Neural cell (in vitro differentiated cells): ENCODE results near the gene H6PD. TPM values are rescaled to one million over a fixed set of nuclear protein-coding genes. Genes with fewer than 3 reads are reported as not detected.

ENCODE experiments used
- H2AFZ ChIP-seq: fragments of 200-600, 300-800 bp; sonication (generic), shearing (Covaris generic); 2 replicates; pipeline ENCODE4 v1.6.0; 2014; ENCODE audit warnings: low read depth, mild to moderate bottlenecking, antibody characterized with exemption, low read length, moderate library complexity
- H3F3A ChIP-seq: fragments of 200-600 bp; shearing (Covaris generic); 2 replicates; pipeline ENCODE4 v1.6.1; 2016; ENCODE audit warnings: mild to moderate bottlenecking, moderate library complexity, mixed read lengths, antibody characterized with exemption, low read length; ENCODE audit not compliant: insufficient read depth, poor library complexity, severe bottlenecking
- H3K27ac ChIP-seq: fragments of 200-600, 300-800 bp; sonication (generic), shearing (Covaris generic); 2 replicates; pipeline ENCODE4 v1.5.1; 2014; ENCODE audit warnings: mild to moderate bottlenecking, low read length, moderate library complexity
- H3K27me3 ChIP-seq: fragments of 300-800, 200-600 bp; sonication (generic), shearing (Covaris generic); 2 replicates; pipeline ENCODE4 v1.6.0; 2014; ENCODE audit warnings: mild to moderate bottlenecking, low read depth, low read length, moderate library complexity; ENCODE audit not compliant: insufficient read depth
- H3K36me3 ChIP-seq: fragments of 300-800, 200-600 bp; sonication (generic), shearing (Covaris generic); 2 replicates; pipeline ENCODE4 v1.5.1; 2014; ENCODE audit warnings: mild to moderate bottlenecking, antibody characterized with exemption, low read length, moderate library complexity; ENCODE audit not compliant: insufficient read depth
- H3K4me2 ChIP-seq: fragments of 300-800, 200-600 bp; sonication (generic), shearing (Covaris generic); 2 replicates; pipeline ENCODE4 v1.6.0; 2014; ENCODE audit warnings: mild to moderate bottlenecking, low read length
- H3K4me3 ChIP-seq: fragments of 300-800, 200-600 bp; sonication (generic), shearing (Covaris generic); 2 replicates; pipeline ENCODE4 v1.5.1; 2014; ENCODE audit warnings: mild to moderate bottlenecking, low read length, moderate library complexity
- H3K79me2 ChIP-seq: fragments of 200-600 bp; shearing (Covaris generic); replicated peaks from 2 replicates; pipeline ENCODE4 v1.6.0; 2014; ENCODE audit warnings: mild to moderate bottlenecking, low read length, moderate library complexity; ENCODE audit not compliant: insufficient read depth
- H3K9ac ChIP-seq: fragments of 300-800, 200-600 bp; sonication (generic), shearing (Covaris generic); 2 replicates; pipeline ENCODE4 v1.6.1; 2016; ENCODE audit warnings: mild to moderate bottlenecking, low read length, mixed read lengths
- H3K9me2 ChIP-seq: fragments of 200-600 bp; shearing (Covaris generic); 2 replicates; pipeline ENCODE4 v1.6.1; 2016; ENCODE audit warnings: mild to moderate bottlenecking, low read length, mixed read lengths; ENCODE audit not compliant: insufficient read depth
- H3K9me3 ChIP-seq: fragments of 200-600, 300-800 bp; sonication (generic), shearing (Covaris generic); 2 replicates; pipeline ENCODE4 v1.6.1; 2016; ENCODE audit warnings: mild to moderate bottlenecking, mixed run types, low read length, moderate library complexity, mixed read lengths
- H4K20me1 ChIP-seq: fragments of 200-600 bp; shearing (Covaris generic); 2 replicates; pipeline ENCODE4 v1.6.1; 2016; ENCODE audit warnings: mild to moderate bottlenecking, mixed run types; ENCODE audit not compliant: insufficient read depth
- CTCF ChIP-seq: fragments of 450-650 bp; IDR thresholded peaks from 2 replicates; pipeline ENCODE4 v1.5.1; 2014; ENCODE audit warnings: antibody characterized with exemption, mild to moderate bottlenecking, moderate library complexity; ENCODE audit not compliant: poor library complexity, severe bottlenecking
- EP300 ChIP-seq: fragments of 450-650 bp; conservative IDR thresholded peaks from 2 replicates; pipeline ENCODE4 v1.6.1; 2014; ENCODE audit warnings: antibody characterized with exemption, mild to moderate bottlenecking, moderate library complexity; ENCODE audit not compliant: poor library complexity, severe bottlenecking
- EZH2 ChIP-seq: fragments of 200-600, 300-800 bp; shearing (Covaris generic), sonication (generic); IDR thresholded peaks from 2 replicates; pipeline ENCODE4 v1.6.1; 2014; ENCODE audit warnings: antibody characterized with exemption, low read length, borderline replicate concordance, mild to moderate bottlenecking; ENCODE audit not compliant: insufficient read depth, poor library complexity, severe bottlenecking
- MXI1 ChIP-seq: fragments of 450-650 bp; conservative IDR thresholded peaks from 2 replicates; pipeline ENCODE4 v1.6.1; 2014; ENCODE audit warnings: antibody characterized with exemption, mild to moderate bottlenecking; ENCODE audit not compliant: poor library complexity, severe bottlenecking
- POLR2AphosphoS5 ChIP-seq: IDR thresholded peaks from 2 replicates; pipeline ENCODE4 v1.6.1; 2012
- RAD21 ChIP-seq: fragments of 450-650 bp; conservative IDR thresholded peaks from 2 replicates; pipeline ENCODE4 v1.6.1; 2014; ENCODE audit warnings: antibody characterized with exemption, mild to moderate bottlenecking, moderate library complexity
- REST ChIP-seq: IDR thresholded peaks from 2 replicates; pipeline ENCODE4 v1.6.1; 2012; ENCODE audit warnings: borderline replicate concordance
- SMC3 ChIP-seq: fragments of 450-650 bp; conservative IDR thresholded peaks from 2 replicates; pipeline ENCODE4 v1.6.1; 2014; ENCODE audit warnings: antibody characterized with exemption, mild to moderate bottlenecking, moderate library complexity; ENCODE audit not compliant: poor library complexity
- TAF1 ChIP-seq: IDR thresholded peaks from 2 replicates; pipeline ENCODE4 v1.6.1; 2012; ENCODE audit warnings: low read depth
- polyA plus RNA-seq: library from polyadenylated mRNA; depleted of rRNA; stranded (reverse); fragments of >200 nt; gene quantifications from 2 replicates; pipeline ENCODE4 v1.2.3, GENCODE V29; 2014

The H6PD gene
- polyA plus RNA-seq, 1 donor from 2014 or later = 4.6 TPM

- Histone ChIP-seq H3K9me2 (no peaks in the 10 kb centered on the region), H3F3A (no peaks in the 10 kb centered on the region), H3K4me3 (no peak overlapping the region), H4K20me1 (no peaks in the 10 kb centered on the region), H2AFZ (no peak overlapping the region), H3K4me2 (no peak overlapping the region), H3K27ac (no peak overlapping the region), H3K9me3 (no peaks in the 10 kb centered on the region), H3K27me3 (no peaks in the 10 kb centered on the region), H3K79me2 (no peaks in the 10 kb centered on the region), H3K9ac (no peak overlapping the region), H3K36me3 (no peaks in the 10 kb centered on the region)
- TF ChIP-seq EZH2 (no peak), EP300 (no peak), TAF1 (no peak)
Measured at GRCh38 chr1:9317072-9317471, 82.5 kb downstream of the H6PD start.

- H3K27me3 ChIP-seq = no peaks in the 10 kb centered on the region
- H3K9ac ChIP-seq = no peak overlapping the region
- no peak for TF ChIP-seq EZH2
- no peak for TF ChIP-seq CTCF
- no peak for TF ChIP-seq EP300
- no peak for TF ChIP-seq RAD21
- no peak for TF ChIP-seq SMC3
- TF ChIP-seq REST = no peak
- no peak for TF ChIP-seq TAF1
- TF ChIP-seq POLR2AphosphoS5 = no peak
- TF ChIP-seq MXI1 = no peak
- no peaks in the 10 kb centered on the region for H3K36me3 ChIP-seq
- H3K9me3 ChIP-seq = no peaks in the 10 kb centered on the region
- H3K4me3 ChIP-seq = no peak overlapping the region
- no peaks in the 10 kb centered on the region for H3F3A ChIP-seq
- no peak overlapping the region for H3K4me2 ChIP-seq
- H3K9me2 ChIP-seq = no peaks in the 10 kb centered on the region
- no peaks in the 10 kb centered on the region for H4K20me1 ChIP-seq
- no peaks in the 10 kb centered on the region for H3K79me2 ChIP-seq
- no peak overlapping the region for H2AFZ ChIP-seq
- H3K27ac ChIP-seq = no peak overlapping the region
Measured at GRCh38 chr1:9317591-9318417, 83.2 kb downstream of the H6PD start.
